GM23248 (cell line): ENCODE data around the gene HAGHL. TPM values are rescaled to one million over a fixed set of nuclear protein-coding genes. Genes with fewer than 3 reads are reported as not detected.
A peak's percentile ranks its signal among the peaks of the same experiment; 100 is the strongest.

ENCODE experiments used
- DNase-seq: peaks from one replicate; pipeline ENCODE4 v3.0.0-alpha.2; 2015
- H2AFZ ChIP-seq: fragments of 200-600 bp; sonication (generic); 2 replicates; pipeline ENCODE4 v1.6.1; 2016; ENCODE audit warnings: antibody characterized with exemption
- H3F3A ChIP-seq: fragments of 200-600 bp; sonication (generic); 2 replicates; pipeline ENCODE4 v1.6.1; 2016; ENCODE audit warnings: mild to moderate bottlenecking, antibody characterized with exemption, mixed run types; ENCODE audit not compliant: insufficient read depth
- H3K27ac ChIP-seq: fragments of 200-600 bp; sonication (generic); 2 replicates; pipeline ENCODE4 v1.5.1; 2016; ENCODE audit warnings: mild to moderate bottlenecking
- H3K27me3 ChIP-seq: fragments of 200-600 bp; sonication (generic); replicated peaks from 2 replicates; pipeline ENCODE4 v1.6.1; 2016; ENCODE audit warnings: mild to moderate bottlenecking; ENCODE audit not compliant: insufficient read depth
- H3K36me3 ChIP-seq: fragments of 200-600 bp; sonication (generic); 2 replicates; pipeline ENCODE4 v1.6.1; 2016; ENCODE audit warnings: low read depth, mild to moderate bottlenecking
- H3K4me1 ChIP-seq: fragments of 200-600 bp; sonication (generic); 2 replicates; pipeline ENCODE4 v1.6.1; 2016; ENCODE audit warnings: mild to moderate bottlenecking; ENCODE audit not compliant: insufficient read depth
- H3K4me2 ChIP-seq: fragments of 200-600 bp; sonication (generic); one replicate; pipeline ENCODE4 v1.6.1; 2016; ENCODE audit warnings: mild to moderate bottlenecking; ENCODE audit not compliant: unreplicated experiment
- H3K4me3 ChIP-seq: fragments of 200-600 bp; sonication (generic); 2 replicates; pipeline ENCODE4 v1.5.1; 2016; ENCODE audit warnings: mild to moderate bottlenecking
- H3K79me2 ChIP-seq: fragments of 200-600 bp; sonication (generic); 2 replicates; pipeline ENCODE4 v1.6.1; 2016; ENCODE audit warnings: mild to moderate bottlenecking; ENCODE audit not compliant: insufficient read depth
- H3K9ac ChIP-seq: fragments of 200-600 bp; sonication (generic); 2 replicates; pipeline ENCODE4 v1.6.1; 2016; ENCODE audit warnings: mild to moderate bottlenecking
- H3K9me2 ChIP-seq: fragments of 200-600 bp; sonication (generic); 2 replicates; pipeline ENCODE4 v1.6.1; 2016; ENCODE audit warnings: mixed run types, mild to moderate bottlenecking, moderate library complexity; ENCODE audit not compliant: insufficient read depth
- H3K9me3 ChIP-seq: fragments of 200-600 bp; sonication (generic); one replicate; pipeline ENCODE4 v1.6.1; 2017; ENCODE audit warnings: low read depth
- H4K20me1 ChIP-seq: fragments of 200-600 bp; sonication (generic); 2 replicates; pipeline ENCODE4 v1.6.0; 2016; ENCODE audit not compliant: insufficient read depth
- EZH2 ChIP-seq: fragments of 200-600 bp; sonication (generic); IDR thresholded peaks from 2 replicates; pipeline ENCODE4 v1.6.1; 2018; ENCODE audit warnings: antibody characterized with exemption, mild to moderate bottlenecking; ENCODE audit not compliant: insufficient read depth, poor library complexity, severe bottlenecking
- EZH2phosphoT487 ChIP-seq: fragments of 200-600 bp; sonication (generic); IDR thresholded peaks from 2 replicates; pipeline ENCODE4 v1.6.1; 2018; ENCODE audit warnings: antibody characterized with exemption, moderate library complexity, mild to moderate bottlenecking, low read depth; ENCODE audit not compliant: insufficient read depth
- WGBS, 2 experiments: methylation state at CpG; one replicate each; pipeline ENCODE4 v1.1.6; 2015 to 2017; ENCODE audit warnings: low lambda C conversion rate in 2 of 2, low coverage in 1 of 2; ENCODE audit errors: missing lambda C conversion rate in 2 of 2; 5-methylcytosine and 5-hydroxymethylcytosine counted together
- in situ Hi-C: fragments of 300-500 bp; cut with MboI; formaldehyde crosslinking; loops from 2 replicates; pipeline ENCODE4 v1.15.0; 2020
- polyA plus RNA-seq: library from polyadenylated mRNA; unstranded; fragments of >200 nt; fragmentation: Nextera tagmentation; extraction: Ambion mirVana; gene quantifications from 2 replicates; pipeline ENCODE4 v1.2.1, GENCODE V29; 2016
- total RNA-seq: library from RNA; depleted of rRNA; stranded (reverse); fragments of >200 nt; shearing (Covaris generic); gene quantifications from 2 replicates; pipeline ENCODE4 v1.2.3, GENCODE V29; 2014

HAGHL gene
- total and polyA plus RNA-seq, 2 experiments from 2014 or later, result 7.8 to 64.8 TPM

DNA sequence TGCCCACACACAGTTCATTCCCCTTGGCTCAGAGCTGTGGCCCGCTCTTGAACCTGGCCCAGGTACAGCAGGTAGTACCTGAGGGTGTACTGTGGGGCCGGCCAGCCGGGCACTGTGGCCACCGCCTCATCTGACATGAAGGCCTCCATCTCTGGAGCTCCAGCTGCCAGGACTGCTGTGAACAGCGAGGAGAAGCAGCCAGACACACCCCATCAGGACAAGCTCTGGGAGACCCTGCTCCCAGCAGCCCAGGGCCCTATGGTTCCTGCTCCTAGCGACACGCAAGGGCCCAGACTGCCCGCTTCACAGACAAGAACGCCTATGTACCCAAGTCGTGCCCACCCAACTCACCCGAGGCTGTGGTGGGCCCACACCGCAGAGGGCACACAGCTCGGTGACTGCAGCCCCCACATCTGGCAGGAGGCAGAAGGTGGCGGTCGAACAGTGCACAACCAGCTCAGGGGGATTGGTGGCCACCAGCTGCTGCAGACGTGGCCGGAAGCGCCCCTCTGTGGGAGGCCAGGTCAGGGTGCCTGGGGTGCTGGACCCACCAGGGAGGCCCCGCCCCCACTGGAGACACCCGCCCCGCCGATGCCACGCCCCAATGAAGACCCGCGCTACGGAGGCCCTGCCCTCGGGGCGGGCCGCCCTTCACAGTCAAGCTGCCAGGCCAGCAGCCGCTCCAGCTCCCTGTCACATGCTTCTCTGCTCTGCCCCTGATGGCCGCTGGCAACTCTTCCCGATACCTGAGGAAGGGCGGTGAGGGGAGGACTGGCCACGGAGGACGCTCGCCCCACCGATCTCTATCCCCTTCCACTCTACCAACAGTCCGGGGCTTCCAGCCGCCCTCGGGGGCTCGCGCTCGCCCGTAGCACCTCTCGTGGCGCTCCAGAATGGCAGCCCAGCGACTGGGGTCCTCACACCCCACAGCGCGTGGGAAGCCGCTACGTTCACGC lies 47.8 kb upstream of the HAGHL start:
- H3K9me2 ChIP-seq, result no peaks in the 10 kb centered on the region
- H3K36me3 ChIP-seq, result peaks cover 11% of the 10 kb centered on the region; the same call in 1 of the 2 replicates
- no peak overlapping the region for H3K27ac ChIP-seq
- peak overlapping the region; percentile 84 for H2AFZ ChIP-seq
- in situ Hi-C loops, result no loop called here
- no peaks in the 10 kb centered on the region for H3K9me3 ChIP-seq
- peak overlapping the region; percentile 70 for H3K4me2 ChIP-seq
- peak overlapping the region; percentile 62 for H3K9ac ChIP-seq
- peak; percentile 64 for DNase-seq
- TF ChIP-seq EZH2, result no peak
- H3K27me3 ChIP-seq, result no peaks in the 10 kb centered on the region
- H3K4me1 ChIP-seq, result peaks cover 15% of the 10 kb centered on the region
- peaks cover 15% of the 10 kb centered on the region; the same call in 1 of the 2 replicates for H3F3A ChIP-seq
- H3K79me2 ChIP-seq, result peaks cover 32% of the 10 kb centered on the region
- H3K4me3 ChIP-seq, result peak overlapping the region; percentile 74
- H4K20me1 ChIP-seq, result no peaks in the 10 kb centered on the region
- WGBS, 2 experiments, result 17 to 23% methylated on average over 40 to 45 of the region's 52 CpGs

DNA sequence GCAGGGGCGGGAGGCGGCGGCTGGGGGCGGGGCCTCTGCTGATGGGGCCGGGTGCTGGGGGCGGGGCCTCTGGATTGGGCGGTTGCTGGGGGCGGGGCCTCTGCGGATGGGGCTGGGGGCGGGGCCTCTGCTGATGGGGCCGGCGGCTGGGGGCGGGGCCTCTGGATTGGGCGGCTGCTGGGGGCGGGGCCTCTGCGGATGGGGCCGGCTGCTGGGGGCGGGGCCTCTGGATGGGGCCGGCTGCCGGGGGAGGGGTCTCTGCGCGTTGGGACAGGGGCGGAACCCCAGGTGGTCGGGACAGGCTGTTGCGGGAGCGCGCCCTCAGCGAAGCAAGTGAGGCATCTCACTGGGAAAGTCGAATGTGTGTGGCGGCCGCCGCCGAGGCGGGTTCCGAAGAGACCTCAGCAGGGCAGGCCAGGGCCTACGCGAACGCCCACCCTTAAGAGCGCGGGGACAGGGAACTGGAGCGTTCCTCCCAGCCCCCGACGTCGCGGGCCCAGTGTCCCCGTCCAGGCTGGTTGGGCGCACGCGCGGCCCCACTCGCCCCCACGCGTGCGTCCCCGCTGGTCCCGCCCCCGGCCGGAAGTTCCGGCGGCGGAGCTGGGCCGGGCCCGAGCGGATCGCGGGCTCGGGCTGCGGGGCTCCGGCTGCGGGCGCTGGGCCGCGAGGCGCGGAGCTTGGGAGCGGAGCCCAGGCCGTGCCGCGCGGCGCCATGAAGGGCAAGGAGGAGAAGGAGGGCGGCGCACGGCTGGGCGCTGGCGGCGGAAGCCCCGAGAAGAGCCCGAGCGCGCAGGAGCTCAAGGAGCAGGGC lies 46.9 kb upstream of the HAGHL start, which contains the start of gene STUB1:
Gene STUB1, plus strand, starts transcription at position 597 of the 811 bp plus-strand sequence. Its CDS starts 116 bp downstream, at position 713.
- H3K4me1 ChIP-seq, result peaks cover 15% of the 10 kb centered on the region
- DNase-seq, result peak; percentile 93
- H3K9ac ChIP-seq, result peak within 1 kb of the TSS; percentile 85
- H3K9me3 ChIP-seq, result no peaks in the 10 kb centered on the region
- TF ChIP-seq EZH2phosphoT487 (no peak), EZH2 (no peak)
- peak within 1 kb of the TSS; percentile 84 for H2AFZ ChIP-seq
- 2 to 3% methylated on average over 36 to 59 of the region's 91 CpGs for WGBS, 2 experiments
- peaks cover 11% of the 10 kb centered on the region; the same call in 1 of the 2 replicates for H3K36me3 ChIP-seq
- in situ Hi-C loops, result no loop called here
- H3K9me2 ChIP-seq, result no peaks in the 10 kb centered on the region
- H3F3A ChIP-seq, result peaks cover 15% of the 10 kb centered on the region; the same call in 1 of the 2 replicates
- H4K20me1 ChIP-seq, result no peaks in the 10 kb centered on the region
- H3K27me3 ChIP-seq, result no peaks in the 10 kb centered on the region
- H3K4me2 ChIP-seq, result peak within 1 kb of the TSS; percentile 94
- peak within 1 kb of the TSS; percentile 63 for H3K27ac ChIP-seq
- peaks cover 32% of the 10 kb centered on the region for H3K79me2 ChIP-seq
- H3K4me3 ChIP-seq, result peak within 1 kb of the TSS; percentile 77

DNA sequence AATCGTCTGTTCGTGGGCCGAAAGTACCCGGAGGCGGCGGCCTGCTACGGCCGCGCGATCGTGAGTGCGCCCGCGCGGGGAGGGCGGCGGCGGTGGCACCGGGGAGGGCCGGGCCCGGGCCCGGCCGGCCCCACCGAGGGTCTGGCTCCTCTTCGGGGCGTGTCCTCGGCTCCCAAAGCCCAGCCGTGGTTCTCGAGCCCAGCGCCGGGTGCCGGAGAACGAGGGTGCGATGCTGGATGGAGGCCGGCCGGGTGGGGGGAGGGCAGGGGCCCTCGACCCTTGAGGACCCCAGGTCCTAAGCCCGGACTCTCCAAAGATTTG lies 46.3 kb upstream of the HAGHL start:
- DNase-seq, result no peak
- peaks cover 15% of the 10 kb centered on the region; the same call in 1 of the 2 replicates for H3F3A ChIP-seq
- H3K36me3 ChIP-seq, result peaks cover 11% of the 10 kb centered on the region; the same call in 1 of the 2 replicates
- H3K4me3 ChIP-seq, result peak overlapping the region; percentile 77
- no peaks in the 10 kb centered on the region for H3K27me3 ChIP-seq
- H3K9me3 ChIP-seq, result no peaks in the 10 kb centered on the region
- no peaks in the 10 kb centered on the region for H4K20me1 ChIP-seq
- WGBS, 2 experiments, result 0 to 1% methylated on average over 29 to 32 of the region's 38 CpGs
- H3K79me2 ChIP-seq, result peaks cover 34% of the 10 kb centered on the region
- TF ChIP-seq EZH2phosphoT487, result no peak
- peak overlapping the region; percentile 94 for H3K4me2 ChIP-seq
- H3K9ac ChIP-seq, result peak overlapping the region; percentile 85
- peaks cover 15% of the 10 kb centered on the region for H3K4me1 ChIP-seq
- in situ Hi-C loops, result no loop called here
- H3K27ac ChIP-seq, result peak overlapping the region; percentile 63
- 0 out of 2 replicates have a peak overlapping the region, but pooled peaks have one; percentile 62 for H2AFZ ChIP-seq
- H3K9me2 ChIP-seq, result no peaks in the 10 kb centered on the region

DNA sequence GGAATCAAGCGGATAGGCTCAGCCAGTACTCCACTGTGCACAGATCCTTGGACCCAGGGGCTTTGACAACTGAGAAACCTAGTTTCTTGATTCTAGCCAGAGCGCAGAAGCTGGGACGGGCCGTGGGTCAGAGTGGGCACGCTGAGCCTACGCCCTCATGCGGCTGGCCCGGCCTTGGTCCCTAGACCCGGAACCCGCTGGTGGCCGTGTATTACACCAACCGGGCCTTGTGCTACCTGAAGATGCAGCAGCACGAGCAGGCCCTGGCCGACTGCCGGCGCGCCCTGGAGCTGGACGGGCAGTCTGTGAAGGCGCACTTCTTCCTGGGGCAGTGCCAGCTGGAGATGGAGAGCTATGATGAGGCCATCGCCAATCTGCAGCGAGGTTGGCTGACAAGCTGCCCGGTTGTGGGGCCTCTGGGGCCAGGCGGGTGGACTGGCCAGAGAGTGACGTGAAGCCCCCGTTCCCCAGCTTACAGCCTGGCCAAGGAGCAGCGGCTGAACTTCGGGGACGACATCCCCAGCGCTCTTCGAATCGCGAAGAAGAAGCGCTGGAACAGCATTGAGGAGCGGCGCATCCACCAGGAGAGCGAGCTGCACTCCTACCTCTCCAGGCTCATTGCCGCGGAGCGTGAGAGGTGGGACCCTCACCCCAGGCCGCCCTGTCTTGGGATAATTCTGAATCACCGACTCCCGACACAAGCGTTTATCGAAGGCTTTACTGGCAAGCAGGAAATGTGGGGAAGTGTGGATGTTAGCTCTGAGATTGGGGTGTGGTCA lies 45.8 kb upstream of the HAGHL start:
- 42 to 44% methylated on average over 43 to 44 of the region's 44 CpGs for WGBS, 2 experiments
- Histone ChIP-seq H3K27me3 (no peaks in the 10 kb centered on the region), H3K4me3 (peak overlapping the region; percentile 77), H3K27ac (peak overlapping the region; percentile 63), H3K9me2 (no peaks in the 10 kb centered on the region), H3K36me3 (peaks cover 11% of the 10 kb centered on the region; the same call in 1 of the 2 replicates), H3K4me2 (peak overlapping the region; percentile 94), H3F3A (peaks cover 15% of the 10 kb centered on the region; the same call in 1 of the 2 replicates), H3K4me1 (peaks cover 15% of the 10 kb centered on the region), H2AFZ (no peak overlapping the region), H3K9ac (peak overlapping the region; percentile 85), H3K9me3 (no peaks in the 10 kb centered on the region), H3K79me2 (peaks cover 40% of the 10 kb centered on the region), H4K20me1 (no peaks in the 10 kb centered on the region)
- DNase-seq, result peak; percentile 88
- TF ChIP-seq EZH2phosphoT487 (no peak), EZH2 (no peak)
- in situ Hi-C loops, result no loop called here
